ENCODE measurements around the gene AAR2.

AAR2 gene

GRCh38 chr20:36217226-36217625 lies 19.1 kb upstream of the AAR2 start:
- Histone ChIP-seq H3K36me3 (ENCODE audit: control insufficient read depth, insufficient read depth, low read length) (peaks cover 8% of the 10 kb centered on the region), H3K4me3 (ENCODE audit: insufficient read depth, low read depth, low read length) (no peak overlapping the region), H3K27ac (ENCODE audit: insufficient read depth, low read depth, low read length, poor library complexity, severe bottlenecking) (no peak overlapping the region), H3K9me3 (ENCODE audit: control insufficient read depth, low read length) (no peaks in the 10 kb centered on the region), H3K4me1 (ENCODE audit: control insufficient read depth, insufficient read depth, low read length) (no peaks in the 10 kb centered on the region), H3K27me3 (ENCODE audit: control insufficient read depth, insufficient read depth, low read length, poor library complexity, severe bottlenecking) (no peaks in the 10 kb centered on the region)
- 42 to 47% methylated on average over 4 of the region's 4 CpGs for WGBS, 2 experiments

- WGBS, 2 experiments: 92% methylated on average over 16 of the region's 16 CpGs
- no peak overlapping the region for H3K27ac ChIP-seq (ENCODE audit: insufficient read depth, low read depth, low read length, poor library complexity, severe bottlenecking)
- no peaks in the 10 kb centered on the region for H3K27me3 ChIP-seq (ENCODE audit: control insufficient read depth, insufficient read depth, low read length, poor library complexity, severe bottlenecking)
- H3K4me1 ChIP-seq (ENCODE audit: control insufficient read depth, insufficient read depth, low read length): no peaks in the 10 kb centered on the region
- peaks cover 8% of the 10 kb centered on the region for H3K36me3 ChIP-seq (ENCODE audit: control insufficient read depth, insufficient read depth, low read length)
- no peaks in the 10 kb centered on the region for H3K9me3 ChIP-seq (ENCODE audit: control insufficient read depth, low read length)
- no peak overlapping the region for H3K4me3 ChIP-seq (ENCODE audit: insufficient read depth, low read depth, low read length)
These were observed 17.8 kb upstream of the AAR2 start for GRCh38 chr20:36218380-36219064.

- no peak overlapping the region for H3K4me3 ChIP-seq (ENCODE audit: insufficient read depth, low read depth, low read length)
- WGBS, 2 experiments: 94 to 96% methylated on average over 16 to 17 of the region's 17 CpGs
- H3K27me3 ChIP-seq (ENCODE audit: control insufficient read depth, insufficient read depth, low read length, poor library complexity, severe bottlenecking): no peaks in the 10 kb centered on the region
- peaks cover 8% of the 10 kb centered on the region for H3K36me3 ChIP-seq (ENCODE audit: control insufficient read depth, insufficient read depth, low read length)
- H3K27ac ChIP-seq (ENCODE audit: insufficient read depth, low read depth, low read length, poor library complexity, severe bottlenecking): no peak overlapping the region
- no peaks in the 10 kb centered on the region for H3K9me3 ChIP-seq (ENCODE audit: control insufficient read depth, low read length)
- no peaks in the 10 kb centered on the region for H3K4me1 ChIP-seq (ENCODE audit: control insufficient read depth, insufficient read depth, low read length)
These were observed 16.5 kb upstream of the AAR2 start for GRCh38 chr20:36219671-36220220.

- H3K27me3 ChIP-seq (ENCODE audit: control insufficient read depth, insufficient read depth, low read length, poor library complexity, severe bottlenecking): no peaks in the 10 kb centered on the region
- no peaks in the 10 kb centered on the region for H3K36me3 ChIP-seq (ENCODE audit: control insufficient read depth, insufficient read depth, low read length)
- no peaks in the 10 kb centered on the region for H3K9me3 ChIP-seq (ENCODE audit: control insufficient read depth, low read length)
- H3K27ac ChIP-seq (ENCODE audit: insufficient read depth, low read depth, low read length, poor library complexity, severe bottlenecking): no peak overlapping the region
- 90 to 93% methylated on average over 7 of the region's 7 CpGs for WGBS, 2 experiments
- no peak overlapping the region for H3K4me3 ChIP-seq (ENCODE audit: insufficient read depth, low read depth, low read length)
- H3K4me1 ChIP-seq (ENCODE audit: control insufficient read depth, insufficient read depth, low read length): no peaks in the 10 kb centered on the region
These were observed 10.6 kb upstream of the AAR2 start for GRCh38 chr20:36225666-36226065.

- 94% methylated on average over 6 of the region's 6 CpGs for WGBS, 2 experiments
- Histone ChIP-seq H3K9me3 (ENCODE audit: control insufficient read depth, low read length) (no peaks in the 10 kb centered on the region), H3K4me1 (ENCODE audit: control insufficient read depth, insufficient read depth, low read length) (no peaks in the 10 kb centered on the region), H3K27ac (ENCODE audit: insufficient read depth, low read depth, low read length, poor library complexity, severe bottlenecking) (no peak overlapping the region), H3K4me3 (ENCODE audit: insufficient read depth, low read depth, low read length) (no peak overlapping the region), H3K36me3 (ENCODE audit: control insufficient read depth, insufficient read depth, low read length) (no peaks in the 10 kb centered on the region), H3K27me3 (ENCODE audit: control insufficient read depth, insufficient read depth, low read length, poor library complexity, severe bottlenecking) (no peaks in the 10 kb centered on the region)
These were observed 7.5 kb upstream of the AAR2 start for GRCh38 chr20:36228770-36229169.

GRCh38 chr20:36230019-36230418 lies 6.3 kb upstream of the AAR2 start:
- no peaks in the 10 kb centered on the region for H3K4me1 ChIP-seq (ENCODE audit: control insufficient read depth, insufficient read depth, low read length)
- WGBS, 2 experiments: 63 to 75% methylated on average over 2 of the region's 3 CpGs
- H3K4me3 ChIP-seq (ENCODE audit: insufficient read depth, low read depth, low read length): no peak overlapping the region
- no peak overlapping the region for H3K27ac ChIP-seq (ENCODE audit: insufficient read depth, low read depth, low read length, poor library complexity, severe bottlenecking)
- H3K9me3 ChIP-seq (ENCODE audit: control insufficient read depth, low read length): no peaks in the 10 kb centered on the region
- no peaks in the 10 kb centered on the region for H3K27me3 ChIP-seq (ENCODE audit: control insufficient read depth, insufficient read depth, low read length, poor library complexity, severe bottlenecking)
- H3K36me3 ChIP-seq (ENCODE audit: control insufficient read depth, insufficient read depth, low read length): no peaks in the 10 kb centered on the region

GRCh38 chr20:36231331-36231730 lies 4.9 kb upstream of the AAR2 start:
- 91 to 92% methylated on average over 7 of the region's 7 CpGs for WGBS, 2 experiments
- Histone ChIP-seq H3K9me3 (ENCODE audit: control insufficient read depth, low read length) (no peaks in the 10 kb centered on the region), H3K4me1 (ENCODE audit: control insufficient read depth, insufficient read depth, low read length) (no peaks in the 10 kb centered on the region), H3K4me3 (ENCODE audit: insufficient read depth, low read depth, low read length) (no peak overlapping the region), H3K36me3 (ENCODE audit: control insufficient read depth, insufficient read depth, low read length) (no peaks in the 10 kb centered on the region), H3K27ac (ENCODE audit: insufficient read depth, low read depth, low read length, poor library complexity, severe bottlenecking) (no peak overlapping the region), H3K27me3 (ENCODE audit: control insufficient read depth, insufficient read depth, low read length, poor library complexity, severe bottlenecking) (no peaks in the 10 kb centered on the region)

GRCh38 chr20:36234771-36235320 lies 1.4 kb upstream of the AAR2 start:
- WGBS, 2 experiments: 95% methylated on average over 4 of the region's 4 CpGs
- peaks cover 5% of the 10 kb centered on the region for H3K4me1 ChIP-seq (ENCODE audit: control insufficient read depth, insufficient read depth, low read length)
- no peaks in the 10 kb centered on the region for H3K27me3 ChIP-seq (ENCODE audit: control insufficient read depth, insufficient read depth, low read length, poor library complexity, severe bottlenecking)

GRCh38 chr20:36236786-36237121 lies 476 bp downstream of the AAR2 start:
- Histone ChIP-seq H3K36me3 (ENCODE audit: control insufficient read depth, insufficient read depth, low read length) (peaks cover 7% of the 10 kb centered on the region), H3K4me1 (ENCODE audit: control insufficient read depth, insufficient read depth, low read length) (peaks cover 5% of the 10 kb centered on the region), H3K27me3 (ENCODE audit: control insufficient read depth, insufficient read depth, low read length, poor library complexity, severe bottlenecking) (no peaks in the 10 kb centered on the region), H3K27ac (ENCODE audit: insufficient read depth, low read depth, low read length, poor library complexity, severe bottlenecking) (no peak overlapping the region), H3K4me3 (ENCODE audit: insufficient read depth, low read depth, low read length) (peak overlapping the region; percentile 84), H3K9me3 (ENCODE audit: control insufficient read depth, low read length) (no peaks in the 10 kb centered on the region)
- WGBS, 2 experiments: 3% methylated on average over 4 to 6 of the region's 6 CpGs

More at GRCh38 chr20:36234771-36235320, 1.4 kb upstream of the AAR2 start:
- Histone ChIP-seq H3K9me3 (ENCODE audit: control insufficient read depth, low read length) (no peaks in the 10 kb centered on the region), H3K27ac (ENCODE audit: insufficient read depth, low read depth, low read length, poor library complexity, severe bottlenecking) (no peak overlapping the region), H3K36me3 (ENCODE audit: control insufficient read depth, insufficient read depth, low read length) (peaks cover under 1% of the 10 kb centered on the region), H3K4me3 (ENCODE audit: insufficient read depth, low read depth, low read length) (no peak overlapping the region)

GRCh38 chr20:36237477-36237876 lies 1.2 kb downstream of the AAR2 start:
- Histone ChIP-seq H3K9me3 (ENCODE audit: control insufficient read depth, low read length) (no peaks in the 10 kb centered on the region), H3K27ac (ENCODE audit: insufficient read depth, low read depth, low read length, poor library complexity, severe bottlenecking) (no peak overlapping the region), H3K27me3 (ENCODE audit: control insufficient read depth, insufficient read depth, low read length, poor library complexity, severe bottlenecking) (no peaks in the 10 kb centered on the region), H3K4me1 (ENCODE audit: control insufficient read depth, insufficient read depth, low read length) (peaks cover 5% of the 10 kb centered on the region), H3K36me3 (ENCODE audit: control insufficient read depth, insufficient read depth, low read length) (peaks cover 7% of the 10 kb centered on the region), H3K4me3 (ENCODE audit: insufficient read depth, low read depth, low read length) (peak overlapping the region; percentile 84)
- WGBS, 2 experiments: 83 to 85% methylated on average over 4 of the region's 5 CpGs

All from ectodermal cell (in vitro differentiated cells).